C4-2B (cell line): Measurements from ENCODE around the gene CCDC57.

Source experiments
- CTCF ChIP-seq: fragments of 450-650 bp; conservative IDR thresholded peaks from 2 replicates; pipeline ENCODE4 v1.5.1; 2017; ENCODE audit warnings: mild to moderate bottlenecking
- ZFX ChIP-seq: fragments of 450-650 bp; IDR thresholded peaks from 2 replicates; pipeline ENCODE4 v1.6.1; 2017

GRCh38 chr17:82090549-82091263 lies 121.9 kb downstream of the CCDC57 start:
- TF ChIP-seq CTCF (no peak), ZFX (no peak)
